Naive thymus-derived CD4-positive, alpha-beta T cell (primary cell): ENCODE data around the gene JUP. TPM values are rescaled to one million over a fixed set of nuclear protein-coding genes. Genes with fewer than 3 reads are reported as not detected.

Source experiments
- ATAC-seq: fragments of 150-1000 bp; cut with Tn5 transposase; 2 replicates; pipeline ENCODE4 v1.10.0; 2021; ENCODE audit warnings: mild to moderate bottlenecking, moderate library complexity
- CTCF ChIA-PET: fragments of 350-600 bp; sonication (Branson Sonifier 250); formaldehyde crosslinking; loops from one replicate; lab custom pipeline; 2021; ENCODE audit warnings: antibody characterized with exemption; lab: Charles Lee
- POLR2A ChIA-PET: fragments of 350-600 bp; sonication (Branson Sonifier 250); formaldehyde crosslinking; loops from one replicate; lab custom pipeline; 2021; ENCODE audit warnings: antibody characterized with exemption, inconsistent platforms; lab: Charles Lee
- DNase-seq, 9 donors: peaks; one replicate each; pipeline versions ENCODE4 v3.0.0 to v3.0.0-alpha.2; 2020 to 2022; ENCODE audit warnings: mixed read lengths in 1 of 9
- H3K27ac ChIP-seq: one replicate; pipeline ENCODE4 v1.7.0; 2013; ENCODE audit warnings: mild to moderate bottlenecking, low read depth, low read length, moderate library complexity
- H3K27me3 ChIP-seq, 2 donors: one replicate each; pipeline ENCODE4 v1.7.0; 2013; ENCODE audit warnings: low read length in 2 of 2, mild to moderate bottlenecking in 2 of 2, moderate library complexity in 2 of 2; ENCODE audit not compliant: control insufficient read depth in 2 of 2, insufficient read depth in 2 of 2
- H3K36me3 ChIP-seq, 3 experiments: 1 replicate in 2 of 3; 2 replicates in 1 of 3; pipeline ENCODE4 v1.7.0; 2013; ENCODE audit warnings: low read length in 3 of 3, mild to moderate bottlenecking in 3 of 3, moderate library complexity in 1 of 3; ENCODE audit not compliant: insufficient read depth in 3 of 3, control insufficient read depth in 2 of 3
- H3K4me1 ChIP-seq, 2 donors: one replicate each; pipeline ENCODE4 v1.7.0; 2013; ENCODE audit warnings: low read length in 2 of 2, mild to moderate bottlenecking in 2 of 2, moderate library complexity in 1 of 2; ENCODE audit not compliant: control insufficient read depth in 2 of 2, insufficient read depth in 2 of 2
- H3K4me3 ChIP-seq: 2 replicates; pipeline ENCODE4 v1.7.0; 2013; ENCODE audit warnings: mild to moderate bottlenecking, low read length
- H3K9me3 ChIP-seq, 3 experiments: 1 replicate in 2 of 3; 2 replicates in 1 of 3; pipeline ENCODE4 v1.7.0; 2013; ENCODE audit warnings: low read length in 3 of 3; ENCODE audit not compliant: control insufficient read depth in 2 of 3
- H3K27ac Mint-ChIP-seq, 9 donors: one replicate each; pipeline ENCODE4 v1.8.0; 2020 to 2022; ENCODE audit warnings: mixed read lengths in 9 of 9, mild to moderate bottlenecking in 8 of 9, moderate library complexity in 5 of 9, inconsistent platforms in 2 of 9
- H3K27me3 Mint-ChIP-seq, 5 donors: one replicate each; pipeline ENCODE4 v1.8.0; 2021 to 2022; ENCODE audit warnings: mixed read lengths in 5 of 5, mild to moderate bottlenecking in 1 of 5
- H3K36me3 Mint-ChIP-seq, 5 donors: one replicate each; pipeline ENCODE4 v1.8.0; 2020 to 2022; ENCODE audit warnings: mixed read lengths in 5 of 5, mild to moderate bottlenecking in 3 of 5, inconsistent platforms in 1 of 5
- H3K4me1 Mint-ChIP-seq, 7 donors: one replicate each; pipeline ENCODE4 v1.8.0; 2020 to 2022; ENCODE audit warnings: mixed read lengths in 7 of 7, mild to moderate bottlenecking in 3 of 7, inconsistent platforms in 1 of 7
- H3K4me3 Mint-ChIP-seq, 10 donors: one replicate each; pipeline ENCODE4 v1.8.0; 2020 to 2022; ENCODE audit warnings: mild to moderate bottlenecking in 10 of 10, mixed read lengths in 10 of 10, moderate library complexity in 6 of 10, inconsistent platforms in 2 of 10
- H3K9me3 Mint-ChIP-seq, 11 donors: one replicate each; pipeline ENCODE4 v1.8.0; 2020 to 2022; ENCODE audit warnings: mixed read lengths in 11 of 11, mild to moderate bottlenecking in 4 of 11, inconsistent platforms in 1 of 11, moderate library complexity in 1 of 11
- intact Hi-C, 2 donors: fragments of 100-400 bp; cut with micrococcal nuclease; formaldehyde crosslinking; loops; one replicate each; pipeline ENCODE4 v1.15.1; 2023
- polyA plus RNA-seq, 2 donors: library from polyadenylated mRNA; unstranded; fragments of 300-500 nt; fragmentation: Illumina TruSeq; gene quantifications; one replicate each; pipeline ENCODE4 v1.2.3, GENCODE V29; 2021
- total RNA-seq, 6 experiments: library from RNA in 5 of 6; stranded (reverse) in 5 of 6; gene quantifications; 1 replicate in 5 of 6; 2 replicates in 1 of 6; pipeline ENCODE4 v1.2.3 and lab custom pipeline; 2021 to 2026

The JUP gene
- total and polyA plus RNA-seq, 7 experiments from 2014 or later: 0.19 to 8.2 (median 0.49) TPM

DNA sequence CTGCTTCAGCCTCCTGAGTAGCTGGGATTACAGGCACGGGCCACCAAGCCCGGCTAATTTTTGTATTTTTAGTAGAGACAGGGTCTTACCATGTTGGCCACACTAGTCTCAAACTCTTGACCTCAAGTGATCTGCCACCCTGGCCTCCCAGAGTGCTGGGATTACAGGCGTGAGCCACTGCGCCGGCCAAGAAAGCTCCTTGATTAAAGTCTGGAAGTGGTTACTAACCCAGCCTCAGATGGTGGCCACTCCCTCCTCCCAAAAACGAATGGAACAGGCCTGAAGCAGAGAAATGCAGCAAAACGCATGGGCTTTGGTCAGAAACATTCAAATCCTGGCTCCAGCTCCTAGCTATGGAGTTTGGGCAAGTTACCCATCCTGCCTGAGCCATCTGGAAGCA, 37.6 kb upstream of the JUP start:
- H3K9me3 Mint-ChIP-seq: no peaks in the 10 kb centered on the region
- ATAC-seq: no peak
- H3K4me3 Mint-ChIP-seq: no peak overlapping the region
- ChIA-PET POLR2A (no interaction called here), CTCF (interaction anchor here (1.0 kb wide), 2 partner anchors 9 to 13 kb away, joined by 3 read pairs; partner anchors contain the start of gene P3H4)
- DNase-seq: no peak
- Histone ChIP-seq H3K36me3 (peaks cover 0 to 31% (median 2%) of the 10 kb centered on the region in 3 experiments), H3K27ac (no peak overlapping the region), H3K9me3 (no peaks in the 10 kb centered on the region), H3K27me3 (no peaks in the 10 kb centered on the region), H3K4me3 (no peak overlapping the region), H3K4me1 (no peaks in the 10 kb centered on the region)
- no peaks in the 10 kb centered on the region for H3K27me3 Mint-ChIP-seq
- intact Hi-C loops: no loop called here
- no peak overlapping the region for H3K27ac Mint-ChIP-seq
- no peaks in the 10 kb centered on the region for H3K4me1 Mint-ChIP-seq
- peaks cover 0 to 10% (median 0%) of the 10 kb centered on the region in 5 donors for H3K36me3 Mint-ChIP-seq

DNA sequence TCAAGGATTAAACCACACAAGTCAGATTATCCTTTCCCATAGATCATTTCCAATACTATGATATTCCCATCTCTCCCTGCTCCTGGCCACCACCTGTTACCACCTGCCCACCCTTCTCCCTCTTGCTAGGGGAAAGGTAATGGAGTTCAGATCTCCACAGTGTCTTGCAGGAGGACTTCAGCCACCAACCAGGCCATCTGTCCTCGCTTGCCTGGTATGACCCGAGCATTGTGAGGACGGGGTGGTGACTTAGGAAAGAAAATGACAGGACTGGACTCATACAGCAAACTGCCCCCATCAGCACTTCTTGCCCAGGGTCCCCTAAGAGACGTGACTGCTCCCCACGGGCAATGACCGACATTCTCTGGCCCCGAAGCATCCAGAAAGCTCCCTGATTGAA, 37.1 kb upstream of the JUP start:
- Mint-ChIP-seq H3K9me3 (no peaks in the 10 kb centered on the region), H3K27me3 (no peaks in the 10 kb centered on the region), H3K27ac (no peak overlapping the region), H3K4me3 (no peak overlapping the region), H3K36me3 (peaks cover 0 to 7% (median 0%) of the 10 kb centered on the region in 5 donors), H3K4me1 (no peaks in the 10 kb centered on the region)
- no peaks in the 10 kb centered on the region for H3K4me1 ChIP-seq
- peaks cover 0 to 27% (median 2%) of the 10 kb centered on the region in 3 experiments for H3K36me3 ChIP-seq
- H3K27ac ChIP-seq: no peak overlapping the region
- no peaks in the 10 kb centered on the region for H3K9me3 ChIP-seq
- POLR2A ChIA-PET: no interaction called here
- no peaks in the 10 kb centered on the region for H3K27me3 ChIP-seq
- no peak for ATAC-seq
- DNase-seq: no peak
- intact Hi-C loops: no loop called here
- CTCF ChIA-PET: interaction anchor here (1.0 kb wide), 2 partner anchors 10 to 12 kb away, joined by 3 read pairs; partner anchors contain the start of gene P3H4
- H3K4me3 ChIP-seq: no peak overlapping the region

DNA sequence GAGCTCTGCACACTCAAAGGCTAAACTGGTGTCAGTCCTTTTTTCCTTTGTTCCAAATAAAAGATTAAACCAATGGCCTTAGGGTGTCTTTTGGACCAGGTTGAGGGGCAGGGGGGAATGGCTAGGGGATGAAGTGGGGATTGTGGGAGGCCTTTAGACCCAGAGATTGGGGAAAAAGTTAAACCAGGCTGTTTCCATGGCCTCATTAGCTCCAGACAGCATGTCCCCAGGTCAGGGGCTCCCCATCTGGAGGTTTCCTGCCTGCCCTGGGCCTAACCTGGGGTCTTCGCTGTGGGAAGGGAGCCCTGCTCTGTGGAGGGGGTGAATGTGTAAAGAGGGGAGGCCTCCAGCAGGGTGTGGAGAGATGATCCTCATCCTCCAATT, 36.6 kb upstream of the JUP start:
- H3K27me3 ChIP-seq: no peaks in the 10 kb centered on the region
- DNase-seq: no peak
- Mint-ChIP-seq H3K27ac (no peak overlapping the region), H3K4me3 (no peak overlapping the region), H3K36me3 (peaks cover 0 to 6% (median 0%) of the 10 kb centered on the region in 5 donors), H3K4me1 (no peaks in the 10 kb centered on the region), H3K9me3 (no peaks in the 10 kb centered on the region), H3K27me3 (no peaks in the 10 kb centered on the region)
- peaks cover 0 to 22% (median 2%) of the 10 kb centered on the region in 3 experiments for H3K36me3 ChIP-seq
- H3K9me3 ChIP-seq: no peaks in the 10 kb centered on the region
- H3K4me3 ChIP-seq: no peak overlapping the region
- CTCF ChIA-PET: interaction anchor here (0.9 kb wide), 1 partner anchor 11 kb away, joined by 4 read pairs; the partner anchor contains the start of gene P3H4
- H3K27ac ChIP-seq: no peak overlapping the region
- POLR2A ChIA-PET: no interaction called here
- no peaks in the 10 kb centered on the region for H3K4me1 ChIP-seq
- no peak for ATAC-seq
- intact Hi-C loops: no loop called here

DNA sequence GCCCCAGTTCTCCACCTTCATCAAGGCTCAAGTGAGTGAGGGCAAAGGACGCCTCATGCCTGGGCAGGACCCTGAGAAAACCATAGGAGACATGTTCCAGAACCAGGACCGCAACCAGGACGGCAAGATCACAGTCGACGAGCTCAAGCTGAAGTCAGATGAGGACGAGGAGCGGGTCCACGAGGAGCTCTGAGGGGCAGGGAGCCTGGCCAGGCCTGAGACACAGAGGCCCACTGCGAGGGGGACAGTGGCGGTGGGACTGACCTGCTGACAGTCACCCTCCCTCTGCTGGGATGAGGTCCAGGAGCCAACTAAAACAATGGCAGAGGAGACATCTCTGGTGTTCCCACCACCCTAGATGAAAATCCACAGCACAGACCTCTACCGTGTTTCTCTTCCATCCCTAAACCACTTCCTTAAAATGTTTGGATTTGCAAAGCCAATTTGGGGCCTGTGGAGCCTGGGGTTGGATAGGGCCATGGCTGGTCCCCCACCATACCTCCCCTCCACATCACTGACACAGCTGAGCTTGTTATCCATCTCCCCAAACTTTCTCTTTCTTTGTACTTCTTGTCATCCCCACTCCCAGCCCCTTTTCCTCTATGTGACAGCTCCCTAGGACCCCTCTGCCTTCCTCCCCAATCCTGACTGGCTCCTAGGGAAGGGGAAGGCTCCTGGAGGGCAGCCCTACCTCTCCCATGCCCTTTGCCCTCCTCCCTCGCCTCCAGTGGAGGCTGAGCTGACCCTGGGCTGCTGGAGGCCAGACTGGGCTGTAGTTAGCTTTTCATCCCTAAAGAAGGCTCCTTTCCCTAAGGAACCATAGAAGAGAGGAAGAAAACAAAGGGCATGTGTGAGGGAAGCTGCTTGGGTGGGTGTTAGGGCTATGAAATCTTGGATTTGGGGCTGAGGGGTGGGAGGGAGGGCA, 36.0 kb upstream of the JUP start:
- ATAC-seq (no peak), DNase-seq (no peak)
- H3K36me3 Mint-ChIP-seq: peaks cover 0 to 4% (median 0%) of the 10 kb centered on the region in 5 donors
- no peak overlapping the region for H3K27ac ChIP-seq
- no peaks in the 10 kb centered on the region for H3K9me3 ChIP-seq
- H3K36me3 ChIP-seq: peaks cover 0 to 16% (median 2%) of the 10 kb centered on the region in 3 experiments
- H3K27me3 ChIP-seq: no peaks in the 10 kb centered on the region
- H3K27me3 Mint-ChIP-seq: no peaks in the 10 kb centered on the region
- intact Hi-C loops: no loop called here
- no peaks in the 10 kb centered on the region for H3K4me1 Mint-ChIP-seq
- no peak overlapping the region for H3K4me3 ChIP-seq
- H3K4me3 Mint-ChIP-seq: no peak overlapping the region
- peak overlapping the region in 1 of 9 donors; percentile 36 for H3K27ac Mint-ChIP-seq
- CTCF ChIA-PET: interaction anchor here (0.9 kb wide), 1 partner anchor 11 kb away, joined by 4 read pairs; the partner anchor contains the start of gene P3H4
- H3K9me3 Mint-ChIP-seq: no peaks in the 10 kb centered on the region
- H3K4me1 ChIP-seq: no peaks in the 10 kb centered on the region
- POLR2A ChIA-PET: no interaction called here

DNA sequence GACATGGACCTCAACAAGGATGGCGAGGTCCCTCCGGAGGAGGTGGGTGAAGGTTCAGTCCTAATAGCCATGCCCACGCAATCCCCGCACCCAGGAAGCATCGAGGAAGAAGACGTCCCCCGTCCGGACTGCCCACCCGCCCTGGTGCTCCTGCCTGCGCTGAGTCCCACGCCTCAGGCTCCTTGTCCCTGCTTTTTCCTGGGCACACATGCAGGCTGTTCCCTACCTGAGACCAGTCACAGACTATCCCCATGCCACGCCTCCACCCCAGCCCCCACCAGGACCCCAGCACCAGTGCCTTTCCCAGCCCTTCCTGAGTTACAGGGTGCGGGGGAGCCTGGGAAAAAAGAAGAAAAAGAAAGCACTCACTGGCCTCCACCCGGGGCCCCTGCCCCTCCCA, 35.3 kb upstream of the JUP start:
- no peaks in the 10 kb centered on the region for H3K9me3 Mint-ChIP-seq
- POLR2A ChIA-PET: no interaction called here
- no peak overlapping the region for H3K27ac Mint-ChIP-seq
- peaks cover 0 to 4% (median 0%) of the 10 kb centered on the region in 5 donors for H3K36me3 Mint-ChIP-seq
- peaks cover 0 to 13% (median 2%) of the 10 kb centered on the region in 3 experiments for H3K36me3 ChIP-seq
- no peak overlapping the region for H3K4me3 Mint-ChIP-seq
- H3K4me3 ChIP-seq: no peak overlapping the region
- intact Hi-C loops: no loop called here
- no peak overlapping the region for H3K27ac ChIP-seq
- DNase-seq (no peak), ATAC-seq (no peak)
- CTCF ChIA-PET: no interaction called here
- no peaks in the 10 kb centered on the region for H3K4me1 Mint-ChIP-seq
- no peaks in the 10 kb centered on the region for H3K27me3 ChIP-seq
- H3K9me3 ChIP-seq: no peaks in the 10 kb centered on the region
- no peaks in the 10 kb centered on the region for H3K27me3 Mint-ChIP-seq
- no peaks in the 10 kb centered on the region for H3K4me1 ChIP-seq

DNA sequence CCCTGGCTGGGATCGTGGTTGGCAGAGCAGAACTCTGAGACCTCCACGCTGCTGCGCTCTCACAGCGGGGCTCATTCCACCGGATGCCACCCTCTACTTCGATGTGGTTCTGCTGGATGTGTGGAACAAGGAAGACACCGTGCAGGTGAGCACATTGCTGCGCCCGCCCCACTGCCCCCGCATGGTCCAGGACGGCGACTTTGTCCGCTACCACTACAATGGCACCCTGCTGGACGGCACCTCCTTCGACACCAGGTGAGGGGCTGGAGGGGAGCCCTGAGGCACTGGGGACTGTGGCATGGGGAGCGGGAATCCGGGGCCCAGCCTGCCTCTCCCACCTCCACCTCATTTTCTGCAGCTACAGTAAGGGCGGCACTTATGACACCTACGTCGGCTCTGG, 31.5 kb upstream of the JUP start:
- Mint-ChIP-seq H3K27me3 (peaks cover 0 to 6% (median 0%) of the 10 kb centered on the region in 5 donors), H3K4me1 (peaks cover 0 to 5% (median 4%) of the 10 kb centered on the region in 7 donors), H3K4me3 (no peak overlapping the region), H3K9me3 (no peaks in the 10 kb centered on the region), H3K27ac (peak overlapping the region in 1 of 9 donors; percentile 25), H3K36me3 (no peaks in the 10 kb centered on the region)
- Histone ChIP-seq H3K27ac (no peak overlapping the region), H3K4me3 (no peak overlapping the region), H3K4me1 (no peaks in the 10 kb centered on the region), H3K9me3 (no peaks in the 10 kb centered on the region), H3K27me3 (no peaks in the 10 kb centered on the region), H3K36me3 (no peaks in the 10 kb centered on the region)
- intact Hi-C loops: no loop called here
- DNase-seq: no peak
- no peak for ATAC-seq
- ChIA-PET POLR2A (no interaction called here), CTCF (interaction anchor here (0.6 kb wide), 1 partner anchor 24 kb away, joined by 3 read pairs; no protein-coding TSS in a partner anchor)
